SH-SY5Y (cell line): ENCODE results near the gene GRM8.

Source experiments
- GATA2 ChIP-seq: IDR thresholded peaks from 2 replicates; pipeline ENCODE4 v1.6.1; 2011; ENCODE audit warnings: mild to moderate bottlenecking, low read depth, low read length
- GATA3 ChIP-seq: IDR thresholded peaks from 2 replicates; pipeline ENCODE4 v1.6.1; 2011; ENCODE audit warnings: low read depth, mild to moderate bottlenecking, low read length, moderate library complexity

- TF ChIP-seq GATA2, result no peak
- TF ChIP-seq GATA3, result peak; percentile 31; the same call in 1 of the 2 replicates
Measured at GRCh38 chr7:126525906-126526305, 726.8 kb downstream of the GRM8 start.
